NB4 (cell line): ENCODE data around the gene BACE2.

ENCODE experiments used
- CTCF ChIP-seq: IDR thresholded peaks from one replicate; pipeline ENCODE4 v1.5.1; 2012; ENCODE audit warnings: low read depth, low read length
- POLR2A ChIP-seq: IDR thresholded peaks from 2 replicates; pipeline ENCODE4 v1.6.1; 2011; ENCODE audit warnings: mild to moderate bottlenecking; ENCODE audit not compliant: insufficient read length; ENCODE audit errors: extremely low read depth

- TF ChIP-seq CTCF (no peak), POLR2A (no peak)
Measured at GRCh38 chr21:41254090-41254700, 86.2 kb downstream of the BACE2 start.
